HepG2 (cell line): ENCODE results near the gene RRAD. TPM values are rescaled to one million over a fixed set of nuclear protein-coding genes. Genes with fewer than 3 reads are reported as not detected.

ENCODE experiments used
- ATAC-seq: fragments of 200-7000 bp; cut with Tn5 transposase; 3 replicates; pipeline ENCODE4 v1.9.1; 2020; ENCODE audit warnings: mild to moderate bottlenecking, moderate library complexity
- BruUV-seq: library from RNA; stranded (reverse); fragments of 400-500 nt; replicated peaks from 2 replicates; lab custom pipeline; 2021; lab: Mats Ljungman, UMichigan
- CTCF ChIA-PET: fragments of 300-600 bp; formaldehyde crosslinking; extraction: SDS; loops from one replicate; lab custom pipeline; 2021; ENCODE audit warnings: low total read pairs, inconsistent platforms, low intra/inter-chr PET ratio; lab: Yijun Ruan, JAX
- POLR2A ChIA-PET: fragments of 350-600 bp; sonication (Branson Sonifier 250); formaldehyde crosslinking; loops from one replicate; lab custom pipeline; 2020; ENCODE audit warnings: antibody characterized with exemption, inconsistent platforms; lab: Yijun Ruan, JAX
- DNase-seq: peaks from one replicate; pipeline ENCODE4 v3.0.0-alpha.2; 2015; ENCODE audit warnings: low spot score
- FAIRE-seq: peaks from 3 replicates; lab custom pipeline; 2011; peaks lifted over from hg19 to GRCh38; lab: Jason Lieb, UNC
- H2AFZ ChIP-seq: one replicate; pipeline ENCODE4 v1.6.1; 2011; ENCODE audit warnings: low read length, inconsistent platforms
- H3K27ac ChIP-seq: fragments of 300-600 bp; 3 replicates; pipeline ENCODE4 v1.8.0; 2011; ENCODE audit warnings: mixed run types, mild to moderate bottlenecking, mixed read lengths, low read length, inconsistent platforms; ENCODE audit not compliant: insufficient read depth; ENCODE audit errors: extremely low read length
- H3K27me3 ChIP-seq, 2 experiments: fragments of 200-600 bp in 1 of 2; 2 replicates in 1 of 2; 3 replicates in 1 of 2; pipeline versions ENCODE4 v1.6.0 to v1.8.0; 2011; ENCODE audit warnings: low read length in 2 of 2, mild to moderate bottlenecking in 2 of 2, moderate library complexity in 2 of 2, inconsistent platforms in 1 of 2; ENCODE audit not compliant: insufficient read depth in 2 of 2, control insufficient read depth in 1 of 2
- H3K36me3 ChIP-seq, 2 experiments: fragments of 200-600 bp in 1 of 2; replicated peaks in 1 of 2; 2 replicates in 1 of 2; 3 replicates in 1 of 2; pipeline versions ENCODE4 v1.5.1 to v1.8.0; 2011; ENCODE audit warnings: low read length in 2 of 2, inconsistent platforms in 1 of 2; ENCODE audit not compliant: insufficient read depth in 2 of 2, control insufficient read depth in 1 of 2
- H3K4me1 ChIP-seq: 2 replicates; pipeline ENCODE4 v1.5.1; 2012; ENCODE audit warnings: low read length, inconsistent platforms; ENCODE audit not compliant: insufficient read depth
- H3K4me2 ChIP-seq: 2 replicates; pipeline ENCODE4 v1.6.0; 2011; ENCODE audit warnings: low read depth, low read length, inconsistent platforms
- H3K4me3 ChIP-seq, 3 experiments: fragments of 200-600 bp in 1 of 3; sonication (generic), shearing (Covaris generic) in 1 of 3; replicated peaks in 1 of 3; 2 replicates each; pipeline ENCODE4 v1.5.1; 2011 to 2016; ENCODE audit warnings: low read length in 3 of 3, inconsistent platforms in 2 of 3, low read depth in 2 of 3, mild to moderate bottlenecking in 2 of 3, control low read depth in 1 of 3, mixed read lengths in 1 of 3; ENCODE audit not compliant: insufficient read depth in 1 of 3
- H3K79me2 ChIP-seq: one replicate; pipeline ENCODE4 v1.6.1; 2011; ENCODE audit warnings: low read length, inconsistent platforms; ENCODE audit not compliant: insufficient read depth
- H3K9ac ChIP-seq: 2 replicates; pipeline ENCODE4 v1.6.0; 2011; ENCODE audit warnings: mild to moderate bottlenecking, low read depth, low read length, inconsistent platforms; ENCODE audit not compliant: insufficient read depth
- H3K9me3 ChIP-seq: 2 replicates; pipeline ENCODE4 v1.5.1; 2012; ENCODE audit warnings: mild to moderate bottlenecking, low read length
- H4K20me1 ChIP-seq: 2 replicates; pipeline ENCODE4 v1.6.0; 2011; ENCODE audit warnings: inconsistent platforms, mild to moderate bottlenecking, low read length, moderate library complexity; ENCODE audit not compliant: insufficient read depth
- FOXK1 ChIP-seq: sonication (generic); formaldehyde crosslinking; IDR thresholded peaks from 2 replicates; pipeline ENCODE4 v1.4.0; 2020; ENCODE audit warnings: low read depth, missing genetic modification reagents, borderline replicate concordance
- MAFF ChIP-seq: IDR thresholded peaks from 2 replicates; pipeline ENCODE4 v1.6.1; 2011; ENCODE audit warnings: low read depth, low read length, improper control_type of control experiment
- ZNF280D ChIP-seq: sonication (generic); formaldehyde crosslinking; IDR thresholded peaks from 2 replicates; pipeline ENCODE4 v1.5.1; 2020; ENCODE audit warnings: mild to moderate bottlenecking, missing genetic modification reagents
- ZNF816 ChIP-seq: sonication (generic); formaldehyde crosslinking; IDR thresholded peaks from 2 replicates; pipeline ENCODE4 v1.8.0; 2022; ENCODE audit warnings: missing genetic modification reagents, mild to moderate bottlenecking, borderline replicate concordance
- WGBS: methylation state at CpG from one replicate; pipeline ENCODE4 v1.1.6; 2017; ENCODE audit warnings: low lambda C conversion rate; 5-methylcytosine and 5-hydroxymethylcytosine counted together
- in situ Hi-C: cut with HindIII; loops from 2 replicates; pipeline ENCODE4 v1.10.0; 2017; ENCODE audit warnings: low pct_unique_long_range_greater_than_20kb; ENCODE audit not compliant: extremely low pct_ligation_motif_present
- intact Hi-C: fragments of 100-400 bp; cut with micrococcal nuclease; formaldehyde crosslinking; loops from one replicate; pipeline ENCODE4 v1.10.0; 2022; ENCODE audit not compliant: unreplicated experiment
- polyA plus RNA-seq, 8 experiments: library from polyadenylated mRNA; depleted of rRNA in 3 of 8; stranded (reverse) in 7 of 8; unstranded in 1 of 8; fragments of >200 nt; fragmentation: Illumina TruSeq in 4 of 8; extraction: Trizol in 4 of 8; gene quantifications; 2 replicates each; pipeline versions ENCODE4 v1.2.1 to v1.2.3, GENCODE V29; 2011 to 2016; ENCODE audit warnings: low read depth in 4 of 8, missing spikeins in 1 of 8, mixed read lengths in 1 of 8; ENCODE audit not compliant: insufficient read depth in 1 of 8
- total RNA-seq, 5 experiments: library from RNA; depleted of rRNA; stranded (reverse); fragments of >200 nt; fragmentation: Illumina TruSeq; extraction: Trizol; gene quantifications; 2 replicates each; pipeline ENCODE4 v1.2.3, GENCODE V29; 2016; ENCODE audit warnings: low read depth in 1 of 5
- TF ChIP-seq, protein P1 (sequence below): sonication (generic); formaldehyde crosslinking; IDR thresholded peaks from 2 replicates; pipeline ENCODE4 v1.4.0; 2020; ENCODE audit warnings: missing genetic modification reagents, mild to moderate bottlenecking, borderline replicate concordance
- TF ChIP-seq, protein P2 (sequence below): sonication (generic); formaldehyde crosslinking; IDR thresholded peaks from 2 replicates; pipeline ENCODE4 v1.4.0; 2020; ENCODE audit warnings: missing genetic modification reagents
- TF ChIP-seq, protein P3 (sequence below): sonication (generic); formaldehyde crosslinking; IDR thresholded peaks from 2 replicates; pipeline ENCODE4 v1.8.0; 2022; ENCODE audit warnings: mild to moderate bottlenecking, missing genetic modification reagents; ENCODE audit not compliant: insufficient replicate concordance

RRAD gene
- total and polyA plus RNA-seq, 2 of the 13 experiments (the other 11 are each of a cell fraction or from before 2014, with no cell fraction given) = 0.80 to 1.1 TPM

- TF ChIP-seq, protein P1, sequence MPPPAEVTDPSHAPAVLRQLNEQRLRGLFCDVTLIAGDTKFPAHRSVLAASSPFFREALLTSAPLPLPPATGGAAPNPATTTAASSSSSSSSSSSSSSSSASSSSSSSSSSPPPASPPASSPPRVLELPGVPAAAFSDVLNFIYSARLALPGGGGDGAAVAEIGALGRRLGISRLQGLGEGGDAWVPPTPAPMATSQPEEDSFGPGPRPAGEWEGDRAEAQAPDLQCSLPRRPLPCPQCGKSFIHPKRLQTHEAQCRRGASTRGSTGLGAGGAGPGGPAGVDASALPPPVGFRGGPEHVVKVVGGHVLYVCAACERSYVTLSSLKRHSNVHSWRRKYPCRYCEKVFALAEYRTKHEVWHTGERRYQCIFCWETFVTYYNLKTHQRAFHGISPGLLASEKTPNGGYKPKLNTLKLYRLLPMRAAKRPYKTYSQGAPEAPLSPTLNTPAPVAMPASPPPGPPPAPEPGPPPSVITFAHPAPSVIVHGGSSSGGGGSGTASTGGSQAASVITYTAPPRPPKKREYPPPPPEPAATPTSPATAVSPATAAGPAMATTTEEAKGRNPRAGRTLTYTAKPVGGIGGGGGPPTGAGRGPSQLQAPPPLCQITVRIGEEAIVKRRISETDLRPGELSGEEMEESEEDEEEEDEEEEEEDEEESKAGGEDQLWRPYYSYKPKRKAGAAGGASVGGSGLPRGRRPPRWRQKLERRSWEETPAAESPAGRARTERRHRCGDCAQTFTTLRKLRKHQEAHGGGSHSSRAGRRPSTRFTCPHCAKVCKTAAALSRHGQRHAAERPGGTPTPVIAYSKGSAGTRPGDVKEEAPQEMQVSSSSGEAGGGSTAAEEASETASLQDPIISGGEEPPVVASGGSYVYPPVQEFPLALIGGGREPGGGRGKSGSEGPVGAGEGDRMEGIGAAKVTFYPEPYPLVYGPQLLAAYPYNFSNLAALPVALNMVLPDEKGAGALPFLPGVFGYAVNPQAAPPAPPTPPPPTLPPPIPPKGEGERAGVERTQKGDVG = no peak
- TF ChIP-seq FOXK1 (CRISPR knock-in tag) (no peak), ZNF816 (no peak)
Measured at GRCh38 chr16:66961065-66961744, 35.9 kb upstream of the RRAD start, which contains the start of gene CES3 (continued).

GRCh38 chr16:66960270-66960669 is 34.9 kb upstream of the RRAD start:
- peaks cover 64% of the 10 kb centered on the region for H3K4me1 ChIP-seq
- H3K27me3 ChIP-seq = 0 out of 5 replicates have a peak, but pooled peaks cover 0 to 3% of the 10 kb centered on the region in 2 experiments
- no peaks in the 10 kb centered on the region for H3K9me3 ChIP-seq
- intact Hi-C loops = no loop called here
- no peak for ATAC-seq
- no peaks in the 10 kb centered on the region for H3K79me2 ChIP-seq
- H2AFZ ChIP-seq = no peak overlapping the region
- DNase-seq = no peak
- ChIA-PET CTCF (interaction anchor here (0.7 to 1.5 kb wide), 3 partner anchors 13 to 144 kb away, joined by 3 to 6 read pairs (median 3); no protein-coding TSS in a partner anchor), POLR2A (interaction anchor here (0.8 to 1.1 kb wide), 2 partner anchors 56 to 58 kb away, joined by 3 to 4 read pairs; no protein-coding TSS in a partner anchor)
- no peaks in the 10 kb centered on the region for H4K20me1 ChIP-seq
- no peaks in the 10 kb centered on the region for H3K36me3 ChIP-seq
- FAIRE-seq = no peak
- in situ Hi-C loops = no loop called here
- no peak overlapping the region for H3K4me3 ChIP-seq
- no peak overlapping the region for H3K9ac ChIP-seq
- no peak overlapping the region for H3K27ac ChIP-seq
- H3K4me2 ChIP-seq = no peak overlapping the region
- WGBS = 86% methylated on average over 1 of the region's 1 CpG
- no TSS peak for BruUV-seq
- no peak for TF ChIP-seq MAFF
- TF ChIP-seq ZNF280D (CRISPR knock-in tag) = no peak
- TF ChIP-seq, protein P2, sequence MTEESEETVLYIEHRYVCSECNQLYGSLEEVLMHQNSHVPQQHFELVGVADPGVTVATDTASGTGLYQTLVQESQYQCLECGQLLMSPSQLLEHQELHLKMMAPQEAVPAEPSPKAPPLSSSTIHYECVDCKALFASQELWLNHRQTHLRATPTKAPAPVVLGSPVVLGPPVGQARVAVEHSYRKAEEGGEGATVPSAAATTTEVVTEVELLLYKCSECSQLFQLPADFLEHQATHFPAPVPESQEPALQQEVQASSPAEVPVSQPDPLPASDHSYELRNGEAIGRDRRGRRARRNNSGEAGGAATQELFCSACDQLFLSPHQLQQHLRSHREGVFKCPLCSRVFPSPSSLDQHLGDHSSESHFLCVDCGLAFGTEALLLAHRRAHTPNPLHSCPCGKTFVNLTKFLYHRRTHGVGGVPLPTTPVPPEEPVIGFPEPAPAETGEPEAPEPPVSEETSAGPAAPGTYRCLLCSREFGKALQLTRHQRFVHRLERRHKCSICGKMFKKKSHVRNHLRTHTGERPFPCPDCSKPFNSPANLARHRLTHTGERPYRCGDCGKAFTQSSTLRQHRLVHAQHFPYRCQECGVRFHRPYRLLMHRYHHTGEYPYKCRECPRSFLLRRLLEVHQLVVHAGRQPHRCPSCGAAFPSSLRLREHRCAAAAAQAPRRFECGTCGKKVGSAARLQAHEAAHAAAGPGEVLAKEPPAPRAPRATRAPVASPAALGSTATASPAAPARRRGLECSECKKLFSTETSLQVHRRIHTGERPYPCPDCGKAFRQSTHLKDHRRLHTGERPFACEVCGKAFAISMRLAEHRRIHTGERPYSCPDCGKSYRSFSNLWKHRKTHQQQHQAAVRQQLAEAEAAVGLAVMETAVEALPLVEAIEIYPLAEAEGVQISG (CRISPR knock-in tag) = no peak
- TF ChIP-seq, protein P3, sequence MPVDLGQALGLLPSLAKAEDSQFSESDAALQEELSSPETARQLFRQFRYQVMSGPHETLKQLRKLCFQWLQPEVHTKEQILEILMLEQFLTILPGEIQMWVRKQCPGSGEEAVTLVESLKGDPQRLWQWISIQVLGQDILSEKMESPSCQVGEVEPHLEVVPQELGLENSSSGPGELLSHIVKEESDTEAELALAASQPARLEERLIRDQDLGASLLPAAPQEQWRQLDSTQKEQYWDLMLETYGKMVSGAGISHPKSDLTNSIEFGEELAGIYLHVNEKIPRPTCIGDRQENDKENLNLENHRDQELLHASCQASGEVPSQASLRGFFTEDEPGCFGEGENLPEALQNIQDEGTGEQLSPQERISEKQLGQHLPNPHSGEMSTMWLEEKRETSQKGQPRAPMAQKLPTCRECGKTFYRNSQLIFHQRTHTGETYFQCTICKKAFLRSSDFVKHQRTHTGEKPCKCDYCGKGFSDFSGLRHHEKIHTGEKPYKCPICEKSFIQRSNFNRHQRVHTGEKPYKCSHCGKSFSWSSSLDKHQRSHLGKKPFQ (CRISPR knock-in tag) = no peak
